H1 (cell line): ENCODE data around the gene ANK2.

Experiments used
- CEBPB ChIP-seq: IDR thresholded peaks from 2 replicates; pipeline ENCODE4 v1.6.1; 2012; ENCODE audit warnings: low read depth, low read length
- CHD1 ChIP-seq: IDR thresholded peaks from 2 replicates; pipeline ENCODE4 v1.6.1; 2012; ENCODE audit warnings: low read depth, low read length, improper control_type of control experiment
- CTCF ChIP-seq, 3 experiments: IDR thresholded peaks; 1 replicate in 2 of 3; 2 replicates in 1 of 3; pipeline versions ENCODE4 v1.5.1 to v1.6.1; 2011; ENCODE audit warnings: low read length in 3 of 3, mild to moderate bottlenecking in 3 of 3, inconsistent platforms in 2 of 3, low read depth in 1 of 3, moderate library complexity in 1 of 3; ENCODE audit not compliant: insufficient read depth in 1 of 3; ENCODE audit errors: control extremely low read depth in 1 of 3
- GTF2F1 ChIP-seq: IDR thresholded peaks from 2 replicates; pipeline ENCODE4 v1.6.1; 2012; ENCODE audit warnings: low read depth, low read length, improper control_type of control experiment, borderline replicate concordance

GRCh38 chr4:113145147-113145518, 95.7 kb downstream of the ANK2 start:
- no peak for TF ChIP-seq CTCF (IDR thresholded peaks at IDR 0.05; ENCODE audit: control extremely low read depth in 1 of 3, insufficient read depth in 1 of 3, low read depth in 1 of 3, low read length in 3 of 3)
- TF ChIP-seq CEBPB = no peak
- no peak for TF ChIP-seq CHD1
- TF ChIP-seq GTF2F1 = no peak
